ENCODE data around the gene CDYL2. TPM values are rescaled to one million over a fixed set of nuclear protein-coding genes. Genes with fewer than 3 reads are reported as not detected.

Gene CDYL2
- total RNA-seq, 1 experiment from 2014 or later = 8.2 TPM

DNA sequence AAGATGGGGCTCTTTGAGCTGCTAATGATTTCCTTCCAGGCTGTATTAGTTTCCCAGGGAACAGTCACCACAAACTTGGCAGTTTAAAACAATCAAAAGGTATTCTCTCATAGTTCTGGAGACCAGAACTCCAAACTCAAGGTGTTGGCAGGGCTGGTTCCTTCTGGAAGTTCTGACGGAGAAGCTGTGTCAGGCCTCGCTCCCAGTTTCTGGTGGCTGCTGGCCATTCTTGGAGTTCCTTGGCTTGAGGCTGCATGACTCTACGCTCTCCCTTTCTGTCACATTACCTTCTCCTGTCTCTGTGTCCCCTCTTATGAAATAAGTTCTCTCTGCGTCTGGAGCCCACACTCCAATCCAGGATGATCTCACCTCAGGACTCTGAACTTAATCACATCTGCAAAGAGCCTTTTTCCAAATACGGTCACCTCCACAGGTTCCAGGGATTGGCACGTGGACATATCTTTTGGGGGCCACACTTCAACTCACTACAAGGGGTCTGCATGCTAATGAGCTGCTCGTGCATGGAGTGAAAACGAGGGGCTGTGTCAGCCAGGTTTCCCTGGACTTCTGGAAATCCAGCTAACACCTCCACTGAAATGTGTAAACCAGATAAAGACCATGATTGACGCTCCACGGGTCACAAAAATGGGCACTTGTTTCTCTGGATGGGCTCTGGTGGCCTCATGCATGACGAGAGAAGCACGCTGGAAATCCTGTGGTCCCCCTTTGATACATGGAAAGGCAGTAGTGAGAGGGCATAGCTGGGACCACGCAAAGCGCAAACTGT is 185.3 kb downstream of the CDYL2 start:
- TF ChIP-seq, protein P1, sequence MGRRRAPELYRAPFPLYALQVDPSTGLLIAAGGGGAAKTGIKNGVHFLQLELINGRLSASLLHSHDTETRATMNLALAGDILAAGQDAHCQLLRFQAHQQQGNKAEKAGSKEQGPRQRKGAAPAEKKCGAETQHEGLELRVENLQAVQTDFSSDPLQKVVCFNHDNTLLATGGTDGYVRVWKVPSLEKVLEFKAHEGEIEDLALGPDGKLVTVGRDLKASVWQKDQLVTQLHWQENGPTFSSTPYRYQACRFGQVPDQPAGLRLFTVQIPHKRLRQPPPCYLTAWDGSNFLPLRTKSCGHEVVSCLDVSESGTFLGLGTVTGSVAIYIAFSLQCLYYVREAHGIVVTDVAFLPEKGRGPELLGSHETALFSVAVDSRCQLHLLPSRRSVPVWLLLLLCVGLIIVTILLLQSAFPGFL (CRISPR knock-in tag; IDR thresholded peaks at IDR 0.05; ENCODE audit: borderline replicate concordance) = no peak
- Mint-ChIP-seq H3K27ac (no peak overlapping the region), H3K9me3 (peaks cover 21% of the 10 kb centered on the region), H3K4me3 (no peak overlapping the region), H3K36me3 (no peaks in the 10 kb centered on the region; the same call in 1 of the 2 replicates), H3K27me3 (ENCODE audit: low read depth) (no peaks in the 10 kb centered on the region), H3K4me1 (0 out of 2 replicates have a peak, but pooled peaks cover 3% of the 10 kb centered on the region)
- ChIA-PET CTCF (no interaction called here), POLR2A (no interaction called here)
- ATAC-seq (no peak), DNase-seq (ENCODE audit: low spot score) (no peak)

DNA sequence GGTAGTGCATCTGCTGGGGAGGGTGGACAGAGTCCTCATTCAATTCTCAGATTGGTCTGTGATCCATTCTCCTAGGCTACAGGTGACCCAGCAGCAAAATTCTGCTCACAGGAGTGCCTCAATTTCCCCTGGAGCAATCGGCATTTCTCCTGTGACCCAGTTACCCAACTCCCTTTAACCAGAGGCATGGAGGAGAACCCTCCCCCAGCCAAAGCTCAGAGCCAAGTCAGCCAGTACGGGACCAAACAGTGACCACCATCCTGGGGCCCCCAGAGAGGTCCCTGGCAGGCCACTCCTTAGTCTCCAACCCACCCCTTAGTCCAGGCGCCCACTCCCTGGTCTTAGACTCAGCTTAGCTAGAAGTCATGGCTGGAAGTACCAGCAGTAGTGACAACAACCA is 188.0 kb downstream of the CDYL2 start:
- H3K4me1 Mint-ChIP-seq = 0 out of 2 replicates have a peak, but pooled peaks cover 3% of the 10 kb centered on the region
- no peaks in the 10 kb centered on the region for H3K27me3 Mint-ChIP-seq (ENCODE audit: low read depth)
- ChIA-PET CTCF (no interaction called here), POLR2A (no interaction called here)
- peaks cover 17% of the 10 kb centered on the region for H3K9me3 Mint-ChIP-seq
- ATAC-seq (no peak), DNase-seq (ENCODE audit: low spot score) (no peak)
- H3K36me3 Mint-ChIP-seq = no peaks in the 10 kb centered on the region; the same call in 1 of the 2 replicates
- no peak overlapping the region for H3K4me3 Mint-ChIP-seq
- TF ChIP-seq, protein P2, sequence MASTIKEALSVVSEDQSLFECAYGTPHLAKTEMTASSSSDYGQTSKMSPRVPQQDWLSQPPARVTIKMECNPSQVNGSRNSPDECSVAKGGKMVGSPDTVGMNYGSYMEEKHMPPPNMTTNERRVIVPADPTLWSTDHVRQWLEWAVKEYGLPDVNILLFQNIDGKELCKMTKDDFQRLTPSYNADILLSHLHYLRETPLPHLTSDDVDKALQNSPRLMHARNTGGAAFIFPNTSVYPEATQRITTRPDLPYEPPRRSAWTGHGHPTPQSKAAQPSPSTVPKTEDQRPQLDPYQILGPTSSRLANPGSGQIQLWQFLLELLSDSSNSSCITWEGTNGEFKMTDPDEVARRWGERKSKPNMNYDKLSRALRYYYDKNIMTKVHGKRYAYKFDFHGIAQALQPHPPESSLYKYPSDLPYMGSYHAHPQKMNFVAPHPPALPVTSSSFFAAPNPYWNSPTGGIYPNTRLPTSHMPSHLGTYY (CRISPR knock-in tag; IDR thresholded peaks at IDR 0.05) = no peak
- no peak for TF ChIP-seq IRF2 (CRISPR knock-in tag; IDR thresholded peaks at IDR 0.05; ENCODE audit: borderline replicate concordance, low read depth)
- no peak for TF ChIP-seq ZNF317 (CRISPR knock-in tag; IDR thresholded peaks at IDR 0.05; ENCODE audit: borderline replicate concordance, low read depth)
- no peak for TF ChIP-seq CREB1 (CRISPR knock-in tag; IDR thresholded peaks at IDR 0.05)
- no peak for TF ChIP-seq TEAD1 (CRISPR knock-in tag; IDR thresholded peaks at IDR 0.05)
- TF ChIP-seq NR3C1 (CRISPR knock-in tag; conservative IDR thresholded peaks at IDR 0.05; ENCODE audit: low read depth) = no peak
- TF ChIP-seq, protein P3, sequence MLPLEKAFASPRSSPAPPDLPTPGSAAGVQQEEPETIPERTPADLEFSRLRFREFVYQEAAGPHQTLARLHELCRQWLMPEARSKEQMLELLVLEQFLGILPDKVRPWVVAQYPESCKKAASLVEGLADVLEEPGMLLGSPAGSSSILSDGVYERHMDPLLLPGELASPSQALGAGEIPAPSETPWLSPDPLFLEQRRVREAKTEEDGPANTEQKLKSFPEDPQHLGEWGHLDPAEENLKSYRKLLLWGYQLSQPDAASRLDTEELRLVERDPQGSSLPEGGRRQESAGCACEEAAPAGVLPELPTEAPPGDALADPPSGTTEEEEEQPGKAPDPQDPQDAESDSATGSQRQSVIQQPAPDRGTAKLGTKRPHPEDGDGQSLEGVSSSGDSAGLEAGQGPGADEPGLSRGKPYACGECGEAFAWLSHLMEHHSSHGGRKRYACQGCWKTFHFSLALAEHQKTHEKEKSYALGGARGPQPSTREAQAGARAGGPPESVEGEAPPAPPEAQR (CRISPR knock-in tag; IDR thresholded peaks at IDR 0.05) = no peak
- no peak for TF ChIP-seq GABPB1 (CRISPR knock-in tag; IDR thresholded peaks at IDR 0.05)
- no peak for TF ChIP-seq ZNF396 (CRISPR knock-in tag; IDR thresholded peaks at IDR 0.05; ENCODE audit: borderline replicate concordance)
- TF ChIP-seq MYBL2 (CRISPR knock-in tag; IDR thresholded peaks at IDR 0.05) = no peak
- TF ChIP-seq HMGA2 (CRISPR knock-in tag; IDR thresholded peaks at IDR 0.05) = no peak
- TF ChIP-seq ZNF416 (CRISPR knock-in tag; IDR thresholded peaks at IDR 0.05) = no peak
- TF ChIP-seq, protein P4, sequence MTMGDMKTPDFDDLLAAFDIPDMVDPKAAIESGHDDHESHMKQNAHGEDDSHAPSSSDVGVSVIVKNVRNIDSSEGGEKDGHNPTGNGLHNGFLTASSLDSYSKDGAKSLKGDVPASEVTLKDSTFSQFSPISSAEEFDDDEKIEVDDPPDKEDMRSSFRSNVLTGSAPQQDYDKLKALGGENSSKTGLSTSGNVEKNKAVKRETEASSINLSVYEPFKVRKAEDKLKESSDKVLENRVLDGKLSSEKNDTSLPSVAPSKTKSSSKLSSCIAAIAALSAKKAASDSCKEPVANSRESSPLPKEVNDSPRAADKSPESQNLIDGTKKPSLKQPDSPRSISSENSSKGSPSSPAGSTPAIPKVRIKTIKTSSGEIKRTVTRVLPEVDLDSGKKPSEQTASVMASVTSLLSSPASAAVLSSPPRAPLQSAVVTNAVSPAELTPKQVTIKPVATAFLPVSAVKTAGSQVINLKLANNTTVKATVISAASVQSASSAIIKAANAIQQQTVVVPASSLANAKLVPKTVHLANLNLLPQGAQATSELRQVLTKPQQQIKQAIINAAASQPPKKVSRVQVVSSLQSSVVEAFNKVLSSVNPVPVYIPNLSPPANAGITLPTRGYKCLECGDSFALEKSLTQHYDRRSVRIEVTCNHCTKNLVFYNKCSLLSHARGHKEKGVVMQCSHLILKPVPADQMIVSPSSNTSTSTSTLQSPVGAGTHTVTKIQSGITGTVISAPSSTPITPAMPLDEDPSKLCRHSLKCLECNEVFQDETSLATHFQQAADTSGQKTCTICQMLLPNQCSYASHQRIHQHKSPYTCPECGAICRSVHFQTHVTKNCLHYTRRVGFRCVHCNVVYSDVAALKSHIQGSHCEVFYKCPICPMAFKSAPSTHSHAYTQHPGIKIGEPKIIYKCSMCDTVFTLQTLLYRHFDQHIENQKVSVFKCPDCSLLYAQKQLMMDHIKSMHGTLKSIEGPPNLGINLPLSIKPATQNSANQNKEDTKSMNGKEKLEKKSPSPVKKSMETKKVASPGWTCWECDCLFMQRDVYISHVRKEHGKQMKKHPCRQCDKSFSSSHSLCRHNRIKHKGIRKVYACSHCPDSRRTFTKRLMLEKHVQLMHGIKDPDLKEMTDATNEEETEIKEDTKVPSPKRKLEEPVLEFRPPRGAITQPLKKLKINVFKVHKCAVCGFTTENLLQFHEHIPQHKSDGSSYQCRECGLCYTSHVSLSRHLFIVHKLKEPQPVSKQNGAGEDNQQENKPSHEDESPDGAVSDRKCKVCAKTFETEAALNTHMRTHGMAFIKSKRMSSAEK (CRISPR knock-in tag; IDR thresholded peaks at IDR 0.05; ENCODE audit: borderline replicate concordance) = no peak
- no peak for TF ChIP-seq GTF2I (CRISPR knock-in tag; conservative IDR thresholded peaks at IDR 0.05)
- no peak for TF ChIP-seq PRRX2 (CRISPR knock-in tag; IDR thresholded peaks at IDR 0.05)
- no peak for TF ChIP-seq GRHL2 (CRISPR knock-in tag; IDR thresholded peaks at IDR 0.05; ENCODE audit: insufficient replicate concordance, severe bottlenecking)
- TF ChIP-seq ETV6 (CRISPR knock-in tag; IDR thresholded peaks at IDR 0.05) = no peak
- H3K27ac Mint-ChIP-seq = no peak overlapping the region
